SIG-M5 treated with dmso at 0.1 percent for 504 hours (cell line): ENCODE results near the gene LRIT1.
"Not testable (repeated sequence)": the region's sequence is repeated elsewhere in the genome, so short reads cannot be mapped to it uniquely, and the experiment has no call there.

Experiments
- DNase-seq: peaks from one replicate; lab custom pipeline; 2025; ENCODE audit not compliant: unreplicated experiment; lab: John Stamatoyannopoulos, UW

LRIT1 gene, protein sequence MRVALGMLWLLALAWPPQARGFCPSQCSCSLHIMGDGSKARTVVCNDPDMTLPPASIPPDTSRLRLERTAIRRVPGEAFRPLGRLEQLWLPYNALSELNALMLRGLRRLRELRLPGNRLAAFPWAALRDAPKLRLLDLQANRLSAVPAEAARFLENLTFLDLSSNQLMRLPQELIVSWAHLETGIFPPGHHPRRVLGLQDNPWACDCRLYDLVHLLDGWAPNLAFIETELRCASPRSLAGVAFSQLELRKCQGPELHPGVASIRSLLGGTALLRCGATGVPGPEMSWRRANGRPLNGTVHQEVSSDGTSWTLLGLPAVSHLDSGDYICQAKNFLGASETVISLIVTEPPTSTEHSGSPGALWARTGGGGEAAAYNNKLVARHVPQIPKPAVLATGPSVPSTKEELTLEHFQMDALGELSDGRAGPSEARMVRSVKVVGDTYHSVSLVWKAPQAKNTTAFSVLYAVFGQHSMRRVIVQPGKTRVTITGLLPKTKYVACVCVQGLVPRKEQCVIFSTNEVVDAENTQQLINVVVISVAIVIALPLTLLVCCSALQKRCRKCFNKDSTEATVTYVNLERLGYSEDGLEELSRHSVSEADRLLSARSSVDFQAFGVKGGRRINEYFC

DNA sequence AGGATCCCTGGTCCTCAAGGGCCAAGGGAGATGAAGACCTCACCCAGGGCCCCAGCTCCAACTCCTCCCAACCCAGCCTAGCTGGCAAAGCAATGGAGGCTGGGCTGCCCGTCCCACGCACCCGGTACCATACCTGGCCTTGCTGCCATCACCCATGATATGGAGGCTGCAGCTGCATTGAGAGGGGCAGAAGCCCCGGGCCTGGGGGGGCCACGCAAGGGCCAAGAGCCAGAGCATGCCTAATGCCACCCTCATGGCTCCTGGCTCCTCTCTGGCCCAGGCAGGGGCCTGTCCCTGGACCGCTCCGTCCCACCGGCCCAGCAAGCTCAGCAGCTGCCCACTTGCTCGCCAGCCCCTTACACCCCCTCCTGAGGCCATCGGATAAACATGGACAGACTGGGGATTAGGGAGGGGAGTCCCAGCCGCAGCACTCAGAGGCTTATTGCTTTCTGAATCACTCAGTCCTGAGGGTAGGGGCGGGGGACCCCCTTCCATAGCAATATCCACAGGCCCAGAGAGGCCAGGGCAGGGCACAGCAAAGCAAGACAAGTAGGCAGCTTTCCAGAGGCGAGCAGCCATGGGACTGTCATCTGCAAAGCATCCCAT is at the start of gene LRIT1:
TSS of gene LRIT1 (minus strand) at position 362 of the 606 bp plus-strand sequence. CDS start at position 255, 107 bp downstream.
- DNase-seq = no peak

DNA sequence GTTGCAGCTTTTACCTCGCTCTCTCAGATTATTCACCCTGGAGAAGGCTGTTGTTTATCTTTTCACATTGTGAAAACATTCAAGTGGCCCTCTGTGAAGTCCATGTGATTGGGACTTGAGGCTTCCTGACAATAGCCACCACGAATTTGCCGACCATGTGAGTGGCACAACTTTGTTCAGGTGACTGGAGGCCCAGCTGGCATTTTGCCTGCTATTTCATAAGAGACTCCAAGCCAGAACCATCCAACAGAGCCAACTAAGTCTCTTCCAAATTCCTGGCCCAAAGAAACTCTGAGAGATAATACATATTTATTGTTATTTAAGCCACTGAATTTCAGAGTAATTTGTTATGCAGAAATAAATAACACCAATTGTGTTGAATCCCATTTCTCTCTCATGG is 48.9 kb upstream of the LRIT1 start:
- no peak for DNase-seq

DNA sequence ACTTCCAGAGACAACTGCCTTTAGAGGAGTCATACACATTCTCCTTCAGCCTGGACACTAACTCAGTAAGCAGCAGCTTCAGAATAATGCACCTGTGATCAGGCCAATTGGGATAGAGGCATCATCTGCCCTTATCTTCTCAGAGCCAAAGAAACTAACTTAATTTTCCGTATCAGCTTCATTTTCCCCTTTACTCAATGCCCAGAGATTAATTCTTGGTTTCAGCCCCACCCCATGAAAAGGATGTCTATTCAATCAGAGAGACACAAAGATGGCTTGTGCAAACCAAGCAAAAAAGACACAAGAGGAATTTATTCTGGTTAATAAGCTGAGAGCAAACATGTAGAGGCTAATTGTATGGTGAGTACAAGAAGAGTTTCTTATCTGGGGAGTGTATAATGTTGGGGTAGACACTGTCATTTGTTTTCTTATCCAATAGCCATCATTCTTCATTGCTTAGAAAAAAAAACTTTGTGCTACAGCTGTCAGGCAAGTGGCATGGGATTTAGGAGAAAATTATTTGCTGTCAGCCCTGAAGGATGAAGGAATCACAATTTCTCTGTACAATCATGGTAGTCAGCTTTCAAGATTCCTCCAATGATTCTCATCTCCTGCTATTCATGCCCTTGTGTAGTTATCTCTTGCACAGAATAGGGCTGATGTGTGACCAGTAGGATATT is 48.3 kb upstream of the LRIT1 start:
- DNase-seq = no peak

DNA sequence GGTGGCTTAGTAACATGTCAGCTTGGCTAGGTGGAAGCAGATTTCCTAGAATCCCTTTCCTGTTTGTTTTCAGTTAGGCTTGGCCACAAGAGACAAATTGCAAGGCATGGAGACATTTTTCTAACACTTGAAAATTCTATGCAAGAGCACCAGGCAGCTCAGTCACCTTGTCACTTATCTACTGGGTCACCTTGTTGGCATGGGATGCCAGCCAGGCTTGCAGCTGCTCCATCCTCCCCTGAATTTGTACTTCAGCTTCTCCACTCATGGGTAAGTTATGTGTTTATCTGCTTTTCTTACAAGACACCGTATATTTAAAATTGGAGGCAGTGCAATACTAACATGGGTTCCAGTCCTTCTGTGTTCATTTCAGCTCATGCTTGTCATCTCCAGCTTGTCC is 46.8 kb upstream of the LRIT1 start:
- DNase-seq = no peak

DNA sequence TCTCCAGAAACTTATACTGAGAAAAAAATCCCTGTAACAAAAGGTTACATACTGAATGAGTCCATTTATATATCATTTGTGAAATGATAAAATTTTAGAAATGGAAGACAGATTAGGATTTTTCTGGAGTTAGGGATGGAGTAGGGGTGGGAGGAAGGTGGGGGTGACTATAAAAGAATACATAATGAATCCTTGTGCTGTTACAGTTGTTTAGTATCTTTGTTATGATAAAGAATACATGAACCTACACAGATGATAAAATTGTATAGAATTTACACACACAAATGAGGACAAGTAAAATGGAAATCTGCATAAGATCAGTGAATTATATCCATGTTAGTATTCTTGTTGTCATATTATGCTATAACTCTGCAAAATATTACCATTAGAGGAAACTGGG is 45.3 kb upstream of the LRIT1 start:
- no peak for DNase-seq

DNA sequence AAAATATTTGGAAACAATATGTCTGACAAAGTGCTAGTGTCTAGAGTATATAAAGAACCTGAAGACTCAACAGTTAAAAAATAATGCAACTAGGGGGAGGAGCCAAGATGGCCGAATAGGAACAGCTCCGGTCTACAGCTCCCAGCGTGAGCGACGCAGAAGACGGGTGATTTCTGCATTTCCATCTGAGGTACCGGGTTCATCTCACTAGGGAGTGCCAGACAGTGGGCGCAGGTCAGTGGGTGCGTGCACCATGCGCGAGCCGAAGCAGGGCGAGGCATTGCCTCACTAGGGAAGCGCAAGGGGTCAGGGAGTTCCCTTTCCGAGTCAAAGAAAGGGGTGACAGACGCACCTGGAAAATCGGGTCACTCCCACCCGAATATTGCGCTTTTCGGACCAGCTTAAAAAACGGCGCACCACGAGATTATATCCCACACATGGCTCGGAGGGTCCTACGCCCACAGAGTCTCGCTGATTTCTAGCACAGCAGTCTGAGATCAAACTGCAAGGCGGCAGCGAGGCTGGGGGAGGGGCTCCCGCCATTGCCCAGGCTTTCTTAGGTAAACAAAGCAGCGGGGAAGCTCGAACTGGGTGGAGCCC is 38.6 kb upstream of the LRIT1 start:
- DNase-seq = not testable (repeated sequence)

DNA sequence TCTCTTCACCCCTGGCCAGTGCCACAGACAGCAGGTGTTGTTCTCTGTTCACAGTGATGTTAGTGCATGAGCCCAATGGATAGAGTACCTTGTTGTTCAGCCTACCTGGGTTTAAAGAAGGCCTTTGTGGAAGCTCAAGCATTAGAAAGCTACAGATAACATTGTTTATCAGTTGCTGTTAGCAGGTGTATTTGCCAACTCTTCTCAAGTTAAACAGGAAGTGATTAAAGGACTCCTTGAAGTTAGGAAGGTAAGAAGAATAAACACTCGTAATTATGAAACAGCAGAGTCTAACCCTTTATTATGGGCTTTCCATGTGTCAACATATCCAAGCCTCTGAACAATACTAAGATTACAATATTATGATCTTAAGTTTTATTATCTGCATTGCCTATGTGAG is 29.4 kb upstream of the LRIT1 start:
- no peak for DNase-seq

DNA sequence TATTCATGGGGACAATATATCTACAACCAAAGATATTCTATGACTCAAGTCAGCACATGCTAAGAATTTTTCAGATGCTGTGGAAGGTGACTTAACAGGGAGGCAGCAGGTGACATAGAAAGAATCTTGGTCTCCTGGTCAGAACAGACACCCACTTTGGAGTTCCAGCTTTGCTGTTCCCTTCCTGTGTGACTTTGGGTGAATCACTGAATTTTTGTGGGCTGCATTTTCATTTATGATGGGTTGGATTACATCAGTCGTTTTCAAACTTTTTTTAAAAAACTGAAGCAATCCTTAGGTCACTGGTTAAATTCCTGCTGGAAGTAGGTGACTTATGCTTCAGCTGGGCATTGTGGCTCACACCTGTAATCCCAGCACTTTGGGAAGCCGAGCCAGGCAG is 28.4 kb upstream of the LRIT1 start:
- DNase-seq = no peak

DNA sequence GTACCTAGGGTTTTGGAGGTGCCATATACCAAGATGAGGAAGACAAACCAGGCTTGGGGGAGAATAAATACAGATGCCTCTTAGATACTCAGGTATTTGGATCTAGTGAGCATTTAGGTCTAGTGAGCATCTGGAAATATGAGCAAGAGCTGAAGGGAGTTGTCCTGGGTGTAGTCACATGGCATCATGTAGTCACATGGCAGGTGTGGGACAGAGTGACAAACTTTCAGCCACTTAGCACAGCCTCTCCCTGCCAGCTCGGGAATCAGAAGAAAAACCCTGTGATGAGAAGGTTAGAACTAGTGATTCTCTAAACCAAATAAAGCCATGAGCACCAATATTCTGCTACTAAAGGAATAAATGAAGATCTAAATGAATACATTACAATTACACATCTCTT is 27.8 kb upstream of the LRIT1 start:
- no peak for DNase-seq

DNA sequence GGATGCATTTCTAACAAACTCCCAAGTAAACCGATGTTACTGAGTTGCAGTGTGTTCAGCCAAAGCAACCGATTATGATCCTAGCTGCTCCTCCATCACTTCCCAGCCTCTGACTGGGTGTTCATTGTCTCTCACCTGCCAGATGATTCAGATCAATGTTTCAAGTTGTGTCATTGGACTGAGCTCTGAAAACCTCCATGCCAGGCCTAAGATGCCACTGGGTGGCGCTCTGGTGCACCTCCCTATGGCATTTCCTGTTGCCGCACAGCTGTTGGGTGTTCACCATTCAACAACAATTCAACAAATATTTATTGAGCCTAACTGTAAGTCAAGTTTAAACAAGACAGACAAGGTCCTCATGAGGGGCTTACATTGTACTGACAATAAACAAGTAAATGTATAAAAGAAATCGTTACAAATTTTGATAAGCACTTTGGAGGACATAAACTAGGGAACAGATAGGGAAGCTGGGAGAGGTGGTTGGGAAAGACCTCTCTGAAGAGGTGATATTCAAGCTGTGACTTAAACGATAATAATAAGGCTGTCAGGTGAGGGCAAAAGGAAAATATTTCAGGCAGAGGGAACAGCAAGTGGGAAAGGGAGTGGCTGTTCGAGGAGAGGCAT is 26.3 kb upstream of the LRIT1 start:
- no peak for DNase-seq

DNA sequence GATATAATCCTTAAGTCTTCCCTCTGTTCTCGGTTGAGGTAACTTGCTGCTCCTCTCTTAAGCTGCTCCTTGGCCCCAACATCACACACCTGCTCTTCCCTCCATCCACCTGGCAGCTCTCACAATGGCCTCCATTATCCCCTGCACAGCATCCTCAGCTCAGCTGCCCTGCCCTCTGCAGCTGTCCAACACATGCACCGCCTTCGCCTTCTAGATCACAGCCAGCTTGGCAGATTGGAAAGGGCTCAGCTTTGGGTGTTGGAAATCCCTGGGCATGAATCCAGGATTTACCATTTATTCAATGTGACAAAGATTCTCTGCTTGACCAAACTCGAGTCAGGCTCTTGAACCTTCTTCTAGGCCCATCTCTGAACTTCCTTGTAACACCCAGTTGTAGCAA is 24.1 kb upstream of the LRIT1 start:
- DNase-seq = no peak

DNA sequence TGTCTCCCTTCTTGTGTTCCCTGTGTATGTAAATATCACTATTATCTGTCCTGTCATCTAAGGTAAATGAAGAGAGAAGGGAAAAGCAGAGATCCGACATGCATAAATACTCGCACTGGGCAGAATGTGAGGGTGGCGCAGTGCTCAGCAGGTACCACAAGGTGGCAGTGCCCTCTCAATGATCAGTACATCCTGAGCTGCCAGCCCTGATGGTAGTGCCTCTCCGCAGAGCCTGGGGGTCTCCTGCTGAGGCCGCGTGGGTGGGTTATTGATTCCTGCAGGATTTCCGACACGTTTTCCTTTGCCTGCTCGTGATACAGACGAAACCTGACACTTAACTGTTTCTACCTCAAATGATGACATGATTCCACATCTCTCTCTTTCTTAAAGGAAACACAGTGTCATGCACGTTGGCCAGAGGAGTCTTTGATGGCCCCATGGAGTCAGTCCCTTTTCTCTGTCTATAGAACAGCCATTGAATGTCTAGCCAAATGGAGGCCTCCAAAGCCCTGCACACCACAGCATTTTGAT is 23.3 kb upstream of the LRIT1 start:
- DNase-seq = peak; percentile 42

DNA sequence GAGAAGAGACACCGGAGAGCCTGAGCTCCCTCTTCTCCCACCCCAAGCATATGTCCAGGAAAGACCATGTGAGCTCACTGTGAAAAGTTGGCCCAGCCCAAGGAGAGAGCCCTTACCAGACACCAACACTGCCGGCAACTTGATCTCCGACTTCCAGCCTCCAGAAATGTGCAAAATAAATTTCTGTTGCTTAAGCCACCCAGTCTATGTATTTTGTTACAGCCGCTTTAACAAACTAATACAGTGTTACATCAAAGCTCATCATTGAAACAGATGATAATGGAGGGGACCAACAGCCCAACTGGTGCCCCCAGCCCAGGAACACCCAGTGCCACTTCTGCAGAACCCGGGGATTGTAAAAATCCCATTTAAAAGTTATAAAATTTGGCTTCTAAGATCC is 22.4 kb upstream of the LRIT1 start:
- no peak for DNase-seq

DNA sequence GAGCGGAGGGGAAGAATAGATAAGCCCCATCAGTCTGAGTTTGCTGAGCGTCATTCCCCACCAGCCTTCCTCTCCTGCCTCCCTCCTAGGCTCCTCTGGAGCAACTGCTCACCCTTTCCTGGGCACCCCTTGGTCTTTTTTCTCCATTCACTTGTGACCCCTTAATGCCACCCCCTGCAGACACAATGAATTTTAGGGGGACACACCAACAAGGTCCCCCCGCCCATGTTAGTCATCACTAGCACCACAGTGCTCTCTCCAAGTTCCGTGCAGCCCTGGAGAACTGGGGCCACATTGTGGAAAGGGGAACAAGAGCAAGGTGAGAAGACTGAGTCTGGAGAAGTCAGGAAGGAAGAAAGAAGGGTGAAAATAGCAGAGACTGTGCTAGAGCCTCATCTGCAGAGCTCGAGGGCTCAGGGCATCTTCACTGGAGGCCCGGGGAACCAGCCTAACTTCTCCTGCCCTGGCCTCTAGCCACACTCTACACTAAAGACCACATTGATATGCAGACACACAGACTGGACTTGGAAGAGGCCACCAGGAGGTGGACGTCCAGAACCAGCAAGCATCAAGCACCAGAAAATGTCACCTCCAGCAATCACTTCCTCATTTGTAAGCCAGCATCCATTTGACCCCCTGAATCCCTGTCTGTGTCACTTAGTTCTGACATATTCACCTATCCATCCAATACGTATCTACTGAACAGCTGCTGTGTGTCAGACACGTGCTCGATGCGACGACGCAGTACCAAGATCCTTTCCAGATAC is 21.0 kb upstream of the LRIT1 start:
- no peak for DNase-seq

DNA sequence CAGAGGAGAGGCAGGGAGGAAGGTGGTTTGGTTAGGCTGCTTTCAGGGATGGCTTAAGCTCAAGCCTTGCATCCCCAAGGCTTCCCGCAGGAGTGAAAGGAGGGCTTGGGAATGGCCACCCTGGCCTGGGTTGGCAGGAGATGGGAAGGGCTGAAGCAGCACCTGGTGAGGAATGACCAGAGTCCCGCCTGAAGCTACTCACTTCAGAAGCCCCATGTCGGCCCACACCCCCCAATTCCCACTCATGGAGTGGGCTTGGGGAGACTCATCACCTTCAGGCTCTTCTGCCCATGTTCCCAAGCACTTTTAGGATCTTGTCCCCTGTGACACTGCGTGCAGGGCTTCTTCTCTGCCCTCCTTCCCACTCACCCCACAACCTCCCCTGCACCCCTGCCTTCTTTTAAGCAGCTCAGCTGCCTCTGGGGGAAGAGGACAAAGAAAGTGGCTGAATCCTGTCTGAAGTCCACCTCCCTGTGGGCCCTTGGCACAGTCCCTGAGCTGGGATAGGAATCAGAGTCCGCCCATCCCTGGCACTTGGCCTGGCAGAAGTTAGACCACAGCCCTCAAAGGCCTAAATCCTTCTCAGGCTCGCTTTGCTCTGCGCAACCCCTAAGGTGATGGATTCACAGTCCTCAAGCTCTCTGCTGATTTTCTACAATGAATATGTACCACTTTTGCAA is 20.0 kb upstream of the LRIT1 start:
- no peak for DNase-seq

DNA sequence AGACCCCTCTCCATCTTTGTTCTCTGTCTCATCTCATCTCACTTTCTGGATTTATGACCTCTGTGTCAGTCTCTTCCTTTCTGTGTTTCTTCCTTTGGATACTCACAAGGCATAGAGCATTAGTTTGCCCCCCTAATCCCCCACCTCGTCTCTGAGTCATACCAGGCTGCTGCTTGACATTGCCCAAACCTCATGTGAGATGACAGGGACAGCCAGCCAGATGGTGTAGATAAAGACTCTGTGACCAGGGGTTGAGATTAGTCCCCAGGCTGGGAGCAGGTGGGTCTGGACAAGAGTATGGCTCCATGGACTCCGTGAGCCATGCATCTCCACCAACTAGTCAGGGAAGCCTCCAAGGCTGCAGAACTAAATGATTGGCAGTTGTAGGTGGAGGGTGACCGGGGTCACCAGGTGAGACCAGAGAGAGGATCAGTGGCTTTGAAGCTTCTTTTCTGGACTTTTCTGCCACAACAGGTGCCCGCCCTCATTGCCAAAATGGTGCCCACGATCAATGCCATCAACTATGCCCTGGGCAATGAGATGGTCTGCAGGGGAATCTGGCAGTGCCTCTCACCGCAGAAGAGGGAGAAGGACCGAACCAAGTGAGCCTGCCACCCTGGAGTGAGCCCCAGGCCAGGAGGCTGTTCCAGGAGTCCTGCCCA is 16.8 kb upstream of the LRIT1 start:
- DNase-seq = no peak

DNA sequence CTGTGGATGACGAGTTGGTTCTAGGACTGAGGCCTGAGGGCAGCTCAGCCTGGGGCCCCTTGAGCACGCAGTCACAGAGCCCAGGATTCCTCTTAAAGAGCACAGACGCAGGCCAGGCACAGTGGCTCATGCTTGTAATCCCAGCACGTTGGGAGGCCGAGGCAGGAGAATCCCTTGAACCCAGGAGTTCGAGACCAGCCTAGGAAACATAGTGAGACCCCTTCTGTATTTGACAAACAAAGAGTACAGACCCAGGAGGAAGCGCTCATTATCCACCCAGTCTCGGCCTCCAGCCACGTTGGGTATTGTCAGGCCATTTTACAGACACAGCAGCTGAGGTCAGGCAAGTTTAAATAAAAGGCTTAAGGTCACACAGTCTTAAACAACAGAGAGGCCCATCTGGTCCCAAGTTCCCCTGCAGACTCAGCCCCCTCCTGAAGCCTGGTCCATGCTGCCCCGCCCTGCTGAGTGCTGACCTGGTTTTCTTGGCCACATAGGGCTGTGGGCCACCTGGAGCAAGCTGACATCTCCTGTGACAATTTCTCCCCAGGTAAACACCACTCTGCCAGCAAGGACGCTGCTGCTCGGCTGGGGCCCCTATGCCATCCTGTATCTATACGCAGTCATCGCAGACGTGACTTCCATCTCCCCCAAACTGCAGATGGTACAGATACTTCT is 16.1 kb upstream of the LRIT1 start:
- DNase-seq = no peak
